Endothelial cell of umbilical vein (primary cell): ENCODE measurements around the gene FMN2. TPM values are rescaled to one million over a fixed set of nuclear protein-coding genes. Genes with fewer than 3 reads are reported as not detected.

Experiments
- BruUV-seq: library from RNA; stranded (reverse); fragments of 400-500 nt; replicated peaks from 2 replicates; lab custom pipeline; 2021; lab: Mats Ljungman, UMichigan
- CTCF ChIA-PET: fragments of 300-600, 350-600 bp; sonication (Branson Sonifier 250); formaldehyde crosslinking; loops from one replicate; lab custom pipeline; 2021; ENCODE audit warnings: antibody characterized with exemption, inconsistent platforms; lab: Charles Lee
- POLR2A ChIA-PET: fragments of 300-600, 350-600 bp; sonication (Branson Sonifier 250); formaldehyde crosslinking; loops from one replicate; lab custom pipeline; 2021; ENCODE audit warnings: antibody characterized with exemption, inconsistent platforms; lab: Charles Lee
- DNase-seq: peaks from one replicate; pipeline ENCODE4 v3.0.0-alpha.2; 2011; ENCODE audit warnings: low read depth, low spot score
- FAIRE-seq: peaks from 2 replicates; lab custom pipeline; 2011; peaks lifted over from hg19 to GRCh38; lab: Jason Lieb, UNC
- H2AFZ ChIP-seq: 2 replicates; pipeline ENCODE4 v1.6.0; 2012; ENCODE audit warnings: low read depth, low read length, control low read depth, inconsistent platforms
- H3K27ac ChIP-seq: 2 replicates; pipeline ENCODE4 v1.5.1; 2011; ENCODE audit warnings: low read depth, mild to moderate bottlenecking, control low read depth, low read length, moderate library complexity; ENCODE audit not compliant: insufficient read depth
- H3K27me3 ChIP-seq, 2 experiments: 2 replicates each; pipeline versions ENCODE4 v1.6.0 to v1.6.1; 2011; ENCODE audit warnings: low read length in 2 of 2, mixed read lengths in 1 of 2; ENCODE audit not compliant: control insufficient read depth in 2 of 2, insufficient read depth in 2 of 2
- H3K36me3 ChIP-seq, 2 experiments: 2 replicates in 1 of 2; 3 replicates in 1 of 2; pipeline ENCODE4 v1.5.1; 2011; ENCODE audit warnings: low read length in 2 of 2, mild to moderate bottlenecking in 1 of 2, moderate library complexity in 1 of 2; ENCODE audit not compliant: control insufficient read depth in 2 of 2, insufficient read depth in 2 of 2; ENCODE audit errors: extremely low read depth in 1 of 2
- H3K4me1 ChIP-seq: 3 replicates; pipeline ENCODE4 v1.5.1; 2011; ENCODE audit warnings: mild to moderate bottlenecking, low read length; ENCODE audit not compliant: control insufficient read depth, insufficient read depth; ENCODE audit errors: extremely low read depth
- H3K4me2 ChIP-seq: 2 replicates; pipeline ENCODE4 v1.6.1; 2011; ENCODE audit warnings: low read length, control low read depth, mixed read lengths; ENCODE audit not compliant: insufficient read depth
- H3K4me3 ChIP-seq, 3 experiments: fragments of 200-600 bp in 1 of 3; sonication (generic), shearing (Covaris generic) in 1 of 3; replicated peaks in 1 of 3; 2 replicates each; pipeline ENCODE4 v1.5.1; 2011 to 2016; ENCODE audit warnings: control low read depth in 3 of 3, low read length in 3 of 3, mild to moderate bottlenecking in 2 of 3, inconsistent platforms in 1 of 3, low read depth in 1 of 3, moderate library complexity in 1 of 3; ENCODE audit not compliant: insufficient read depth in 1 of 3
- H3K79me2 ChIP-seq: 2 replicates; pipeline ENCODE4 v1.6.0; 2012; ENCODE audit warnings: low read length, inconsistent platforms; ENCODE audit not compliant: control insufficient read depth, insufficient read depth
- H3K9ac ChIP-seq: replicated peaks from 2 replicates; pipeline ENCODE3; 2011; ENCODE audit warnings: low read length, control low read depth; ENCODE audit not compliant: insufficient read depth; ENCODE audit errors: extremely low read depth
- H3K9me1 ChIP-seq: replicated peaks from 3 replicates; pipeline ENCODE4 v1.6.0; 2011; ENCODE audit warnings: mild to moderate bottlenecking, low read length; ENCODE audit not compliant: control insufficient read depth, insufficient read depth; ENCODE audit errors: extremely low read depth
- H3K9me3 ChIP-seq: replicated peaks from 2 replicates; pipeline ENCODE4 v1.5.1; 2012; ENCODE audit warnings: low read length, inconsistent platforms; ENCODE audit not compliant: control insufficient read depth, insufficient read depth
- H4K20me1 ChIP-seq: replicated peaks from 2 replicates; pipeline ENCODE3; 2011; ENCODE audit warnings: mild to moderate bottlenecking, low read length; ENCODE audit not compliant: control insufficient read depth, insufficient read depth; ENCODE audit errors: extremely low read depth
- EZH2 ChIP-seq: IDR thresholded peaks from 2 replicates; pipeline ENCODE4 v1.6.1; 2012; ENCODE audit warnings: borderline replicate concordance, low read depth, mild to moderate bottlenecking, moderate library complexity, low read length, inconsistent platforms; ENCODE audit not compliant: severe bottlenecking
- FOS ChIP-seq: IDR thresholded peaks from 2 replicates; pipeline ENCODE4 v1.6.1; 2011; ENCODE audit warnings: mild to moderate bottlenecking, low read length, moderate library complexity, borderline replicate concordance; ENCODE audit not compliant: insufficient read depth
- GATA2 ChIP-seq: IDR thresholded peaks from 2 replicates; pipeline ENCODE4 v1.7.0; 2011; ENCODE audit warnings: low read depth, mild to moderate bottlenecking, moderate library complexity, mixed read lengths, low read length; ENCODE audit not compliant: insufficient read length, insufficient read depth
- JUN ChIP-seq: IDR thresholded peaks from 2 replicates; pipeline ENCODE4 v1.6.1; 2011; ENCODE audit warnings: borderline replicate concordance, low read depth; ENCODE audit not compliant: insufficient read length, insufficient read depth
- MAX ChIP-seq: IDR thresholded peaks from 2 replicates; pipeline ENCODE4 v1.6.1; 2011; ENCODE audit not compliant: insufficient read depth, insufficient read length
- MYC ChIP-seq: IDR thresholded peaks from one replicate; pipeline ENCODE4 v1.6.1; 2011; ENCODE audit warnings: mild to moderate bottlenecking, low read depth, low read length
- POLR2A ChIP-seq: IDR thresholded peaks from 2 replicates; pipeline ENCODE4 v1.6.1; 2012; ENCODE audit warnings: low read depth, mild to moderate bottlenecking, control low read depth, low read length
- POLR2AphosphoS5 ChIP-seq: IDR thresholded peaks from 2 replicates; pipeline ENCODE4 v1.6.1; 2012; ENCODE audit warnings: low read depth, mild to moderate bottlenecking, control low read depth, low read length, moderate library complexity; ENCODE audit not compliant: insufficient read depth
- dilution Hi-C: fragments of 300-500 bp; cut with MboI; formaldehyde crosslinking; loops from one replicate; pipeline ENCODE4 v1.15.0; 2019; ENCODE audit warnings: low sequenced_read_pairs; ENCODE audit not compliant: extremely low pct_ligation_motif_present
- intact Hi-C: fragments of 100-400 bp; cut with micrococcal nuclease; formaldehyde crosslinking; loops from one replicate; pipeline ENCODE4 v1.10.0; 2022
- polyA plus RNA-seq, 4 experiments: library from polyadenylated mRNA; depleted of rRNA in 3 of 4; stranded (reverse) in 3 of 4; unstranded in 1 of 4; fragments of >200 nt; gene quantifications; 2 replicates each; pipeline versions ENCODE4 v1.2.1 to v1.2.3, GENCODE V29; 2011 to 2012; ENCODE audit warnings: missing spikeins in 1 of 4
- total RNA-seq: library from RNA; stranded (reverse); gene quantifications from 2 replicates; pipeline ENCODE4 v1.2.3, GENCODE V29; 2021
- TF ChIP-seq, protein P1 (sequence below), 2 donors: IDR thresholded peaks; 1 replicate in 1 of 2; 2 replicates in 1 of 2; pipeline ENCODE4 v1.5.1; 2011; ENCODE audit warnings: low read length in 2 of 2, mild to moderate bottlenecking in 2 of 2, moderate library complexity in 2 of 2, control low read depth in 1 of 2, inconsistent platforms in 1 of 2, low read depth in 1 of 2; ENCODE audit not compliant: insufficient read depth in 1 of 2; ENCODE audit errors: extremely low read depth in 1 of 2

FMN2 gene
- total and polyA plus RNA-seq, 2 donors (not counting 3 experiments of a cell fraction or from before 2014, with no cell fraction given), result not detected

DNA sequence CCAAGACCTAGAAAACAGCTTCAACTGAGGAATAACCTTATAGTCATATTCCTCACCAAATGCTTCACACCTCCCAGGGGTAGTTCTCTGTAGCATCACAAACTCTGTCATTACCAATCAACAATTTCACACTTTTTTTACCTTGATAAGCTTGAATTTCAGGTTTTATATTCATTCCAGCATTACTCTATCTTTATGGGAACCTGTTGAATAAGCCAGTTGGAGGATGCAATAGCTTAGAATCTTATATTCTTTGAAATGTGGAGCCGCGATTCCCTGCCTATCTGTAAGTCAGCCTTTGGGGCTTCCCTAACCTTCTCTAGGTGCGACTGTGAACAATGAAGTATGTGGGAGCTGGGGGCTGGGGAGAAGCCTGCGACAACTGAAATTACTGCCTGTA lies 374.8 kb downstream of the FMN2 start:
- CTCF ChIA-PET, result no interaction called here
- Histone ChIP-seq H3K9me3 (peaks cover 2% of the 10 kb centered on the region), H2AFZ (no peak overlapping the region), H3K9me1 (no peaks in the 10 kb centered on the region), H3K79me2 (no peaks in the 10 kb centered on the region), H3K4me3 (no peak overlapping the region), H3K27me3 (no peaks in the 10 kb centered on the region), H4K20me1 (no peaks in the 10 kb centered on the region), H3K4me2 (no peak overlapping the region), H3K27ac (no peak overlapping the region), H3K4me1 (no peaks in the 10 kb centered on the region), H3K36me3 (no peaks in the 10 kb centered on the region), H3K9ac (no peak overlapping the region)
- POLR2A ChIA-PET, result no interaction called here
- intact Hi-C loops (no loop called here), dilution Hi-C loops (no loop called here)
- no peak for FAIRE-seq
- TF ChIP-seq POLR2AphosphoS5 (no peak), GATA2 (no peak), MAX (no peak), EZH2 (no peak), JUN (no peak), MYC (no peak), FOS (no peak), POLR2A (no peak)
- TF ChIP-seq, protein P1, sequence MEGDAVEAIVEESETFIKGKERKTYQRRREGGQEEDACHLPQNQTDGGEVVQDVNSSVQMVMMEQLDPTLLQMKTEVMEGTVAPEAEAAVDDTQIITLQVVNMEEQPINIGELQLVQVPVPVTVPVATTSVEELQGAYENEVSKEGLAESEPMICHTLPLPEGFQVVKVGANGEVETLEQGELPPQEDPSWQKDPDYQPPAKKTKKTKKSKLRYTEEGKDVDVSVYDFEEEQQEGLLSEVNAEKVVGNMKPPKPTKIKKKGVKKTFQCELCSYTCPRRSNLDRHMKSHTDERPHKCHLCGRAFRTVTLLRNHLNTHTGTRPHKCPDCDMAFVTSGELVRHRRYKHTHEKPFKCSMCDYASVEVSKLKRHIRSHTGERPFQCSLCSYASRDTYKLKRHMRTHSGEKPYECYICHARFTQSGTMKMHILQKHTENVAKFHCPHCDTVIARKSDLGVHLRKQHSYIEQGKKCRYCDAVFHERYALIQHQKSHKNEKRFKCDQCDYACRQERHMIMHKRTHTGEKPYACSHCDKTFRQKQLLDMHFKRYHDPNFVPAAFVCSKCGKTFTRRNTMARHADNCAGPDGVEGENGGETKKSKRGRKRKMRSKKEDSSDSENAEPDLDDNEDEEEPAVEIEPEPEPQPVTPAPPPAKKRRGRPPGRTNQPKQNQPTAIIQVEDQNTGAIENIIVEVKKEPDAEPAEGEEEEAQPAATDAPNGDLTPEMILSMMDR (IDR thresholded peaks at IDR 0.05; ENCODE audit: extremely low read depth in 1 of 2, insufficient read depth in 1 of 2, low read depth in 1 of 2, low read length in 2 of 2), result no peak
- BruUV-seq, result no TSS peak
- DNase-seq, result no peak
